HCT116 (cell line): ENCODE results near the gene SLC4A2. TPM values are rescaled to one million over a fixed set of nuclear protein-coding genes. Genes with fewer than 3 reads are reported as not detected.

ENCODE experiments used
- ATAC-seq: fragments of 200-7000 bp; cut with Tn5 transposase; 2 replicates; pipeline ENCODE4 v1.9.1; 2020; ENCODE audit warnings: mild to moderate bottlenecking, moderate library complexity
- BruUV-seq: library from RNA; stranded (reverse); fragments of 400-500 nt; replicated peaks from 2 replicates; lab custom pipeline; 2021; lab: Mats Ljungman, UMichigan
- CTCF ChIA-PET: fragments of 300-600 bp; sonication (Branson Sonifier 250); formaldehyde crosslinking; loops from one replicate; lab custom pipeline; 2021; ENCODE audit warnings: antibody characterized with exemption; lab: Charles Lee
- POLR2A ChIA-PET: fragments of 300-600, 350-600 bp; sonication (Branson Sonifier 250); formaldehyde crosslinking; loops from one replicate; lab custom pipeline; 2021; ENCODE audit warnings: antibody characterized with exemption; lab: Charles Lee
- RAD21 ChIA-PET, 2 experiments: fragments of 300-600 bp; sonication (Branson Sonifier 250); formaldehyde crosslinking; loops; one replicate each; lab custom pipeline; 2023; ENCODE audit warnings: low total read pairs in 2 of 2; ENCODE audit not compliant: uncharacterized antibody in 2 of 2, unreplicated experiment in 2 of 2, low non-redundant PET in 1 of 2; lab: Charles Lee
- DNase-seq: peaks from one replicate; pipeline ENCODE4 v3.0.0-alpha.2; 2010; ENCODE audit warnings: low read depth, low spot score
- H2AFZ ChIP-seq: fragments of 200-600 bp; shearing (Covaris generic), sonication (generic); 2 replicates; pipeline ENCODE4 v1.6.1; 2017; ENCODE audit warnings: low read depth, mixed run types, mixed read lengths, antibody characterized with exemption, low read length; ENCODE audit not compliant: poor library complexity, severe bottlenecking
- H3K27ac ChIP-seq: 2 replicates; pipeline ENCODE4 v1.5.1; 2012; ENCODE audit warnings: low read depth, low read length
- H3K27me3 ChIP-seq: fragments of 200-600 bp; sonication (generic); 2 replicates; pipeline ENCODE4 v1.6.1; 2016; ENCODE audit warnings: mixed run types, low read length, mixed read lengths; ENCODE audit not compliant: insufficient read depth
- H3K36me3 ChIP-seq, 2 experiments: fragments of 200-500 bp in 1 of 2; fragments of 200-600 bp in 1 of 2; sonication (Bioruptor generic) in 1 of 2; sonication (generic) in 1 of 2; 2 replicates each; pipeline versions ENCODE4 v1.5.1 to v1.6.1; 2014 to 2016; ENCODE audit warnings: low read length in 2 of 2, inconsistent platforms in 1 of 2, mixed read lengths in 1 of 2, mixed run types in 1 of 2; ENCODE audit not compliant: insufficient read depth in 2 of 2, control insufficient read depth in 1 of 2
- H3K4me1 ChIP-seq, 2 experiments: fragments of 200-600 bp in 1 of 2; sonication (generic) in 1 of 2; 2 replicates each; pipeline versions ENCODE4 v1.5.1 to v1.6.1; 2012 to 2017; ENCODE audit warnings: low read length in 2 of 2, inconsistent platforms in 1 of 2, mild to moderate bottlenecking in 1 of 2, mixed read lengths in 1 of 2, mixed run types in 1 of 2, moderate library complexity in 1 of 2; ENCODE audit not compliant: insufficient read depth in 2 of 2, control insufficient read depth in 1 of 2
- H3K4me2 ChIP-seq: fragments of 200-600 bp; sonication (generic); 2 replicates; pipeline ENCODE4 v1.6.1; 2017; ENCODE audit warnings: mixed run types, low read length, mixed read lengths
- H3K4me3 ChIP-seq, 2 experiments: fragments of 200-600 bp in 1 of 2; sonication (generic) in 1 of 2; replicated peaks in 1 of 2; 2 replicates each; pipeline ENCODE4 v1.5.1; 2011 to 2016; ENCODE audit warnings: low read length in 2 of 2, control low read depth in 1 of 2, low read depth in 1 of 2, mild to moderate bottlenecking in 1 of 2, mixed read lengths in 1 of 2, mixed run types in 1 of 2
- H3K79me2 ChIP-seq: fragments of 200-600 bp; sonication (generic); 2 replicates; pipeline ENCODE4 v1.6.1; 2017; ENCODE audit warnings: mild to moderate bottlenecking, mixed run types, low read length, moderate library complexity, mixed read lengths; ENCODE audit not compliant: insufficient read depth
- H3K9ac ChIP-seq: fragments of 200-600 bp; sonication (generic); 2 replicates; pipeline ENCODE4 v1.6.1; 2016; ENCODE audit warnings: low read length, mixed read lengths
- H3K9me2 ChIP-seq: fragments of 200-600 bp; sonication (generic), shearing (Covaris generic); 2 replicates; pipeline ENCODE4 v1.6.1; 2017; ENCODE audit warnings: mixed run types, mild to moderate bottlenecking, moderate library complexity; ENCODE audit not compliant: insufficient read depth
- H3K9me3 ChIP-seq, 2 experiments: fragments of 200-500 bp in 1 of 2; fragments of 200-600 bp in 1 of 2; sonication (Bioruptor generic) in 1 of 2; sonication (generic) in 1 of 2; 2 replicates each; pipeline ENCODE4 v1.6.1; 2014 to 2017; ENCODE audit warnings: low read length in 2 of 2, mixed read lengths in 2 of 2, inconsistent platforms in 1 of 2, low read depth in 1 of 2, mild to moderate bottlenecking in 1 of 2, mixed run types in 1 of 2, moderate library complexity in 1 of 2; ENCODE audit not compliant: control insufficient read depth in 1 of 2, insufficient read depth in 1 of 2
- H4K20me1 ChIP-seq: fragments of 200-600 bp; sonication (generic), shearing (Covaris generic); 2 replicates; pipeline ENCODE4 v1.6.1; 2017; ENCODE audit warnings: mixed run types, mild to moderate bottlenecking, moderate library complexity; ENCODE audit not compliant: insufficient read depth
- ATF3 ChIP-seq: IDR thresholded peaks from 2 replicates; pipeline ENCODE4 v1.6.1; 2012
- CBX3 ChIP-seq: IDR thresholded peaks from 2 replicates; pipeline ENCODE4 v1.6.1; 2012; ENCODE audit warnings: low read depth
- CEBPB ChIP-seq: IDR thresholded peaks from 2 replicates; pipeline ENCODE4 v1.6.1; 2012; ENCODE audit warnings: low read depth
- CTCF ChIP-seq, 3 experiments: fragments of 200-600 bp in 1 of 3; sonication (generic) in 1 of 3; IDR thresholded peaks in 2 of 3; conservative IDR thresholded peaks in 1 of 3; 2 replicates each; pipeline ENCODE4 v1.5.1; 2012 to 2017; ENCODE audit warnings: low read depth in 2 of 3, low read length in 2 of 3, antibody characterized with exemption in 1 of 3, borderline replicate concordance in 1 of 3, control low read depth in 1 of 3, mild to moderate bottlenecking in 1 of 3, mixed read lengths in 1 of 3, mixed run types in 1 of 3, moderate library complexity in 1 of 3; ENCODE audit not compliant: insufficient read depth in 1 of 3
- ELF1 ChIP-seq: IDR thresholded peaks from 2 replicates; pipeline ENCODE4 v1.6.1; 2012; ENCODE audit warnings: low read depth, borderline replicate concordance
- EZH2 ChIP-seq: fragments of 200-600 bp; sonication (generic); IDR thresholded peaks from 2 replicates; pipeline ENCODE4 v1.6.1; 2017; ENCODE audit warnings: antibody characterized with exemption, mixed run types
- EZH2phosphoT487 ChIP-seq: fragments of 200-600 bp; IDR thresholded peaks from 2 replicates; pipeline ENCODE4 v1.6.1; 2018; ENCODE audit warnings: antibody characterized with exemption, borderline replicate concordance
- FOSL1 ChIP-seq: IDR thresholded peaks from 2 replicates; pipeline ENCODE4 v1.6.1; 2012; ENCODE audit warnings: low read depth
- JUND ChIP-seq: IDR thresholded peaks from 2 replicates; pipeline ENCODE4 v1.6.1; 2012
- MAX ChIP-seq: IDR thresholded peaks from 2 replicates; pipeline ENCODE4 v1.6.1; 2012
- POLR2AphosphoS5 ChIP-seq: IDR thresholded peaks from 2 replicates; pipeline ENCODE4 v1.6.1; 2011; ENCODE audit warnings: mild to moderate bottlenecking, low read depth, low read length, moderate library complexity
- RAD21 ChIP-seq: IDR thresholded peaks from 2 replicates; pipeline ENCODE4 v1.6.1; 2012; ENCODE audit warnings: low read depth, mild to moderate bottlenecking
- SIN3A ChIP-seq: IDR thresholded peaks from 2 replicates; pipeline ENCODE4 v1.6.1; 2012; ENCODE audit warnings: low read depth
- SP1 ChIP-seq: IDR thresholded peaks from 2 replicates; pipeline ENCODE4 v1.6.1; 2012; ENCODE audit warnings: low read depth
- SRF ChIP-seq: IDR thresholded peaks from 2 replicates; pipeline ENCODE4 v1.6.1; 2012; ENCODE audit warnings: low read depth
- ZBTB33 ChIP-seq: IDR thresholded peaks from 2 replicates; pipeline ENCODE4 v1.6.1; 2011; ENCODE audit warnings: mild to moderate bottlenecking, low read length, moderate library complexity; ENCODE audit not compliant: insufficient replicate concordance; ENCODE audit errors: extremely low read depth
- ZNF274 ChIP-seq: fragments of 200-500 bp; sonication (Bioruptor generic); IDR thresholded peaks from 2 replicates; pipeline ENCODE4 v1.6.1; 2014; ENCODE audit warnings: mild to moderate bottlenecking, low read depth, low read length, inconsistent platforms
- intact Hi-C: fragments of 100-400 bp; cut with micrococcal nuclease; formaldehyde crosslinking; loops from 2 replicates; pipeline ENCODE4 v1.10.0; 2022
- total RNA-seq: library from RNA; stranded (reverse); gene quantifications from one replicate; pipeline ENCODE4 v1.2.1, GENCODE V29; 2021; ENCODE audit not compliant: unreplicated experiment

SLC4A2 gene
- total RNA-seq, 1 experiment from 2014 or later, result 240 TPM

- ATAC-seq, result peak; percentile 34
- peak overlapping the region; percentile 87 for H3K27ac ChIP-seq
- no TSS peak for BruUV-seq
- ChIA-PET POLR2A (interaction anchor here (0.6 to 1.7 kb wide), 11 partner anchors 9 to 187 kb away, joined by 3 to 11 read pairs (median 5); partner anchors contain the start of genes ABCB8, AGAP3, FASTK and TMUB1), RAD21 (interaction anchor here in 1 of 2 experiments (0.6 to 1.4 kb wide), 4 partner anchors 16 to 51 kb away, joined by 3 to 6 read pairs (median 4); partner anchors contain the start of genes ABCB8 and AGAP3), CTCF (interaction anchor here (0.7 to 2.1 kb wide), 6 partner anchors 14 to 53 kb away, joined by 3 to 8 read pairs (median 4); partner anchors contain the start of gene ABCB8)
- DNase-seq, result peak; percentile 81
- H3K36me3 ChIP-seq, result peaks cover 17 to 21% of the 10 kb centered on the region in 2 experiments
- H2AFZ ChIP-seq, result no peak overlapping the region
- H3K9ac ChIP-seq, result peak overlapping the region; percentile 91
- peaks cover 66% of the 10 kb centered on the region for H3K79me2 ChIP-seq
- H3K9me3 ChIP-seq, result no peaks in the 10 kb centered on the region
- peaks cover 22 to 45% of the 10 kb centered on the region in 2 experiments for H3K4me1 ChIP-seq
- peak overlapping the region; percentile 81 to 90 for H3K4me3 ChIP-seq
- no peaks in the 10 kb centered on the region for H4K20me1 ChIP-seq
- intact Hi-C loops, result loop anchor here (1.0 kb wide), 1 partner anchor 21 kb away; the partner anchor contains the start of gene TMUB1
- no peaks in the 10 kb centered on the region for H3K27me3 ChIP-seq
- peak overlapping the region; percentile 95 for H3K4me2 ChIP-seq
- no peaks in the 10 kb centered on the region for H3K9me2 ChIP-seq
- no peak for TF ChIP-seq SIN3A
- no peak for TF ChIP-seq POLR2AphosphoS5
- TF ChIP-seq MAX, result no peak
- TF ChIP-seq JUND, result no peak
- no peak for TF ChIP-seq CBX3
- no peak for TF ChIP-seq CTCF (IDR thresholded peaks at IDR 0.05 in 2 of 3, conservative IDR thresholded peaks at IDR 0.05 in 1 of 3; ENCODE audit: borderline replicate concordance in 1 of 3, insufficient read depth in 1 of 3, low read depth in 2 of 3, low read length in 2 of 3)
- TF ChIP-seq ATF3, result no peak
- TF ChIP-seq ZNF274, result no peak
- TF ChIP-seq SRF, result no peak
- TF ChIP-seq EZH2, result no peak
- no peak for TF ChIP-seq ELF1
- TF ChIP-seq CEBPB, result no peak
- TF ChIP-seq SP1, result no peak
- no peak for TF ChIP-seq ZBTB33
- TF ChIP-seq EZH2phosphoT487, result no peak
- no peak for TF ChIP-seq FOSL1
- no peak for TF ChIP-seq RAD21
These were observed 3.2 kb downstream of the SLC4A2 start for GRCh38 chr7:151062399-151063211.
